GM06990 (cell line): ENCODE measurements around the gene ZNF503.

ENCODE experiments used
- DNase-seq: peaks from one replicate; pipeline ENCODE4 v3.0.0-alpha.2; 2011; ENCODE audit not compliant: insufficient read length; ENCODE audit errors: extremely low read depth
- H3K27me3 ChIP-seq: replicated peaks from 2 replicates; pipeline ENCODE4 v1.6.0; 2011; ENCODE audit warnings: low read length; ENCODE audit not compliant: control insufficient read depth, insufficient read depth
- H3K36me3 ChIP-seq: 2 replicates; pipeline ENCODE4 v1.5.1; 2011; ENCODE audit warnings: low read length; ENCODE audit not compliant: control insufficient read depth, insufficient read depth
- H3K4me3 ChIP-seq: replicated peaks from 2 replicates; pipeline ENCODE4 v1.5.1; 2011; ENCODE audit warnings: low read depth, mild to moderate bottlenecking, control low read depth, low read length
- CTCF ChIP-seq: IDR thresholded peaks from 2 replicates; pipeline ENCODE4 v1.5.1; 2011; ENCODE audit warnings: low read length, control low read depth, mild to moderate bottlenecking, inconsistent platforms; ENCODE audit not compliant: insufficient read depth, poor library complexity, severe bottlenecking

Gene ZNF503

GRCh38 chr10:75355706-75356105 is 45.9 kb downstream of the ZNF503 start:
- H3K36me3 ChIP-seq, result no peaks in the 10 kb centered on the region
- DNase-seq, result no peak
- no peaks in the 10 kb centered on the region; the same call in 1 of the 2 replicates for H3K27me3 ChIP-seq
- TF ChIP-seq CTCF, result no peak
- H3K4me3 ChIP-seq, result no peak overlapping the region

- no peaks in the 10 kb centered on the region for H3K36me3 ChIP-seq
- DNase-seq, result no peak
- TF ChIP-seq CTCF, result no peak
- H3K27me3 ChIP-seq, result no peaks in the 10 kb centered on the region; the same call in 1 of the 2 replicates
- no peak overlapping the region for H3K4me3 ChIP-seq
These were observed 48.4 kb downstream of the ZNF503 start for GRCh38 chr10:75353183-75353582.

GRCh38 chr10:75352650-75353049 is 48.9 kb downstream of the ZNF503 start:
- Histone ChIP-seq H3K36me3 (no peaks in the 10 kb centered on the region), H3K27me3 (no peaks in the 10 kb centered on the region; the same call in 1 of the 2 replicates), H3K4me3 (no peak overlapping the region)
- no peak for TF ChIP-seq CTCF
- DNase-seq, result no peak

GRCh38 chr10:75351637-75352036 is 49.9 kb downstream of the ZNF503 start:
- no peak for TF ChIP-seq CTCF
- no peaks in the 10 kb centered on the region; the same call in 1 of the 2 replicates for H3K27me3 ChIP-seq
- no peaks in the 10 kb centered on the region for H3K36me3 ChIP-seq
- DNase-seq, result no peak
- H3K4me3 ChIP-seq, result no peak overlapping the region

GRCh38 chr10:75350791-75351190 is 50.8 kb downstream of the ZNF503 start:
- Histone ChIP-seq H3K4me3 (no peak overlapping the region), H3K36me3 (no peaks in the 10 kb centered on the region), H3K27me3 (no peaks in the 10 kb centered on the region; the same call in 1 of the 2 replicates)
- no peak for DNase-seq
- TF ChIP-seq CTCF, result no peak
